ENCODE data around the gene UBQLN3. TPM values are rescaled to one million over a fixed set of nuclear protein-coding genes. Genes with fewer than 3 reads are reported as not detected.

Gene UBQLN3
- total RNA-seq, 1 experiment from 2014 or later, result not detected

GRCh38 chr11:5488798-5489399 is 20.9 kb downstream of the UBQLN3 start:
- Histone ChIP-seq H3K4me1 (replicated peaks) (no peaks in the 10 kb centered on the region), H3K27ac (no peak overlapping the region), H3K36me3 (no peaks in the 10 kb centered on the region), H3K27me3 (replicated peaks) (peaks cover 14% of the 10 kb centered on the region), H3K4me3 (no peak overlapping the region), H3K9me3 (replicated peaks) (no peaks in the 10 kb centered on the region)
- no peak for DNase-seq (ENCODE audit: low read depth in 1 of 2, low spot score in 2 of 2)

GRCh38 chr11:5488385-5488784 is 21.4 kb downstream of the UBQLN3 start, which contains the start of gene OR52D1:
TSS of gene OR52D1 (plus strand) at chr11:5488685. CDS start at chr11:5488707, 22 bp downstream.
- H3K9me3 ChIP-seq (replicated peaks), result no peaks in the 10 kb centered on the region
- peaks cover 9% of the 10 kb centered on the region for H3K27me3 ChIP-seq (replicated peaks)
- no peak within 1 kb of the TSS for H3K27ac ChIP-seq
- no peaks in the 10 kb centered on the region for H3K4me1 ChIP-seq (replicated peaks)
- H3K36me3 ChIP-seq, result no peaks in the 10 kb centered on the region
- no peak for DNase-seq (ENCODE audit: low read depth in 1 of 2, low spot score in 2 of 2)
- no peak within 1 kb of the TSS for H3K4me3 ChIP-seq

GRCh38 chr11:5486421-5486820 is 23.3 kb downstream of the UBQLN3 start:
- Histone ChIP-seq H3K27ac (no peak overlapping the region), H3K36me3 (no peaks in the 10 kb centered on the region), H3K4me1 (replicated peaks) (no peaks in the 10 kb centered on the region), H3K27me3 (replicated peaks) (peaks cover 6% of the 10 kb centered on the region; the same call in 1 of the 2 replicates), H3K9me3 (replicated peaks) (no peaks in the 10 kb centered on the region), H3K4me3 (no peak overlapping the region)
- no peak for DNase-seq (ENCODE audit: low read depth in 1 of 2, low spot score in 2 of 2)

- H3K27me3 ChIP-seq (replicated peaks), result peaks cover 6% of the 10 kb centered on the region; the same call in 1 of the 2 replicates
- H3K4me3 ChIP-seq, result no peak overlapping the region
- no peak overlapping the region for H3K27ac ChIP-seq
- H3K36me3 ChIP-seq, result no peaks in the 10 kb centered on the region
- H3K4me1 ChIP-seq (replicated peaks), result no peaks in the 10 kb centered on the region
- DNase-seq (ENCODE audit: low read depth in 1 of 2, low spot score in 2 of 2), result no peak
- H3K9me3 ChIP-seq (replicated peaks), result no peaks in the 10 kb centered on the region
These were observed 23.8 kb downstream of the UBQLN3 start for GRCh38 chr11:5486003-5486402.

- Histone ChIP-seq H3K27ac (no peak overlapping the region), H3K27me3 (replicated peaks) (peaks cover 18% of the 10 kb centered on the region), H3K4me3 (no peak overlapping the region), H3K36me3 (no peaks in the 10 kb centered on the region), H3K9me3 (replicated peaks) (no peaks in the 10 kb centered on the region), H3K4me1 (replicated peaks) (no peaks in the 10 kb centered on the region)
- peak; percentile 41 to 59 for DNase-seq (ENCODE audit: low read depth in 1 of 2, low spot score in 2 of 2)
These were observed 33.5 kb downstream of the UBQLN3 start for GRCh38 chr11:5476186-5476819.

GRCh38 chr11:5473921-5474320 is 35.8 kb downstream of the UBQLN3 start:
- Histone ChIP-seq H3K9me3 (replicated peaks) (no peaks in the 10 kb centered on the region), H3K36me3 (no peaks in the 10 kb centered on the region), H3K4me1 (replicated peaks) (no peaks in the 10 kb centered on the region), H3K27ac (no peak overlapping the region), H3K27me3 (replicated peaks) (peaks cover 18% of the 10 kb centered on the region), H3K4me3 (no peak overlapping the region)
- no peak for DNase-seq (ENCODE audit: low read depth in 1 of 2, low spot score in 2 of 2)

- no peaks in the 10 kb centered on the region for H3K9me3 ChIP-seq (replicated peaks)
- H3K36me3 ChIP-seq, result no peaks in the 10 kb centered on the region
- H3K27me3 ChIP-seq (replicated peaks), result peaks cover 2% of the 10 kb centered on the region; the same call in 1 of the 2 replicates
- H3K4me1 ChIP-seq (replicated peaks), result no peaks in the 10 kb centered on the region
- no peak overlapping the region for H3K27ac ChIP-seq
- DNase-seq (ENCODE audit: low read depth in 1 of 2, low spot score in 2 of 2), result no peak
- H3K4me3 ChIP-seq, result no peak overlapping the region
These were observed 42.2 kb downstream of the UBQLN3 start for GRCh38 chr11:5467527-5467926.

- no peaks in the 10 kb centered on the region for H3K36me3 ChIP-seq
- H3K27me3 ChIP-seq (replicated peaks), result peaks cover 10% of the 10 kb centered on the region; the same call in 1 of the 2 replicates
- H3K9me3 ChIP-seq (replicated peaks), result no peaks in the 10 kb centered on the region
- no peak overlapping the region for H3K27ac ChIP-seq
- H3K4me1 ChIP-seq (replicated peaks), result no peaks in the 10 kb centered on the region
- DNase-seq (ENCODE audit: low read depth in 1 of 2, low spot score in 2 of 2), result no peak
- no peak overlapping the region for H3K4me3 ChIP-seq
These were observed 48.7 kb downstream of the UBQLN3 start for GRCh38 chr11:5460983-5461621.

Other genes with a start within 250 kb of the UBQLN3 start
- gene HBE1, start 240.0 kb downstream of the UBQLN3 start, total RNA-seq (2014; rRNA removed; shearing (Covaris generic)), result not detected in 2 replicates
- not detected in 2 replicates for gene OR51B4, start 208.0 kb downstream of the UBQLN3 start, total RNA-seq (2014; rRNA removed; shearing (Covaris generic))
- not detected in 2 replicates for gene OR51B2, start 185.7 kb downstream of the UBQLN3 start, total RNA-seq (2014; rRNA removed; shearing (Covaris generic))
- gene OR51B5, start 166.4 kb downstream of the UBQLN3 start, total RNA-seq (2014; rRNA removed; shearing (Covaris generic)), result 0.39 TPM in 1 of 2 replicates, not detected in the other
- not detected in 2 replicates for gene OR51B6, start 158.4 kb downstream of the UBQLN3 start, total RNA-seq (2014; rRNA removed; shearing (Covaris generic))
- gene OR51M1, start 126.1 kb downstream of the UBQLN3 start, total RNA-seq (2014; rRNA removed; shearing (Covaris generic)), result not detected in 2 replicates
- not detected in 2 replicates for gene OR51Q1, start 87.8 kb downstream of the UBQLN3 start, total RNA-seq (2014; rRNA removed; shearing (Covaris generic))
- gene OR51I1, start 68.4 kb downstream of the UBQLN3 start, total RNA-seq (2014; rRNA removed; shearing (Covaris generic)), result not detected in 2 replicates
- not detected in 2 replicates for gene OR51I2, start 60.6 kb downstream of the UBQLN3 start, total RNA-seq (2014; rRNA removed; shearing (Covaris generic))
- gene OR52D1, start 21.3 kb downstream of the UBQLN3 start, total RNA-seq (2014; rRNA removed; shearing (Covaris generic)), result not detected in 2 replicates
- 0.05 TPM in 1 of 2 replicates, not detected in the other for gene UBQLNL, start 6.7 kb upstream of the UBQLN3 start, total RNA-seq (2014; rRNA removed; shearing (Covaris generic))
- not detected in 2 replicates for gene OR52H1, start 38.6 kb upstream of the UBQLN3 start, total RNA-seq (2014; rRNA removed; shearing (Covaris generic))
- not detected in 2 replicates for gene OR52B6, start 70.9 kb upstream of the UBQLN3 start, total RNA-seq (2014; rRNA removed; shearing (Covaris generic))
- gene TRIM6, start 86.7 kb upstream of the UBQLN3 start, total RNA-seq (2014; rRNA removed; shearing (Covaris generic)), result 24.1 and 26.2 TPM in 2 replicates
- 6.0 and 10.6 TPM in 2 replicates for gene TRIM34, start 115.0 kb upstream of the UBQLN3 start, total RNA-seq (2014; rRNA removed; shearing (Covaris generic))
- 37.2 and 51.1 TPM in 2 replicates for gene TRIM5, start 175.1 kb upstream of the UBQLN3 start, total RNA-seq (2014; rRNA removed; shearing (Covaris generic))
- 125 and 142 TPM in 2 replicates for gene TRIM22, start 179.8 kb upstream of the UBQLN3 start, total RNA-seq (2014; rRNA removed; shearing (Covaris generic))
- not detected in 2 replicates for gene OR56B1, start 226.5 kb upstream of the UBQLN3 start, total RNA-seq (2014; rRNA removed; shearing (Covaris generic))
- gene OR52N4, start 244.3 kb upstream of the UBQLN3 start, total RNA-seq (2014; rRNA removed; shearing (Covaris generic)), result not detected in 2 replicates